GM12872 (cell line): ENCODE results near the gene OR51D1.

Experiments
- CTCF ChIP-seq: IDR thresholded peaks from 3 replicates; pipeline ENCODE4 v1.5.1; 2011; ENCODE audit warnings: low read depth, mild to moderate bottlenecking, low read length, moderate library complexity; ENCODE audit not compliant: insufficient read depth

The OR51D1 gene

DNA sequence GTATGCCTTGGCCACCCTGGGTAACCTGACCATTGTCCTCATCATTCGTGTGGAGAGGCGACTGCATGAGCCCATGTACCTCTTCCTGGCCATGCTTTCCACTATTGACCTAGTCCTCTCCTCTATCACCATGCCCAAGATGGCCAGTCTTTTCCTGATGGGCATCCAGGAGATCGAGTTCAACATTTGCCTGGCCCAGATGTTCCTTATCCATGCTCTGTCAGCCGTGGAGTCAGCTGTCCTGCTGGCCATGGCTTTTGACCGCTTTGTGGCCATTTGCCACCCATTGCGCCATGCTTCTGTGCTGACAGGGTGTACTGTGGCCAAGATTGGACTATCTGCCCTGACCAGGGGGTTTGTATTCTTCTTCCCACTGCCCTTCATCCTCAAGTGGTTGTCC is 2.7 kb downstream of the OR51D1 start:
- TF ChIP-seq CTCF, result no peak

DNA sequence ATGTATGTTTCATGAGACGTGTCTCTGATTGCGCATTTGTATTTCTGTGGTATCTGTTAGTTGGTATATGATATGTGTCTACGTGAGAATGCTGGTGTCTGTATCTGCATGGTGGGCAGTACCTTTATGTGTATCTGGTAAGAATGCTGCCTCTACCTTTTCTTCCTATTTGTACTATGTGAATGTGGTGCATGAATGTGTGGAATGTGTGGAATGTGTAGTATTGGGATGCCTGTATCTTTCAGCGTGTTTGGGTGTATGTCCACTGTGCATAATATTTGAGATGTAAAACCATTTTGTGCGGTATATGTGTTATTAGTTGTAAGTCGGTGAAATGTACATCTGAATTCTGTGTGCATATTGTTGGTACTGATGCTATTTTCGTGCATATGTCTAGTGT is 4.2 kb downstream of the OR51D1 start:
- TF ChIP-seq CTCF, result no peak

- no peak for TF ChIP-seq CTCF
These were observed 4.8 kb downstream of the OR51D1 start for GRCh38 chr11:4642043-4642442.

DNA sequence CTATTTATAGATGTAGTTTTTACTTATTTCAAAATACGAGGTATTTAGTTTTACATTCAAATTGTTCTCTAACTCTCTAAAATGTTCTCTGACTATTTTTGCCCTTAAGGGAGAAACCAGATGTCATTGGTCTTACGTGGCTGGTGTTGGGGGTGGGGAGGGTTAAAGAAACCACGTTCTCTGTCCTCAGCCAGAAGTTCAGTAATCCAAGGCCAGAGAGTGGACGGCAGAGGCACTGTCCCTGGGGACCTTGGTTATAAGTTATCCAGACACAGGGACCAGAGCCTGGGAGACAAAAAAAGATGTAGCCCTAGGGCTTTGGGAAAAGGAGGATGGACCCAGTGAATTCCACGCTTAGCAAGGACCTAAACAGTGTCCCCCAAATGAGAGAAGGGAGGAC is 5.8 kb downstream of the OR51D1 start:
- TF ChIP-seq CTCF, result no peak

DNA sequence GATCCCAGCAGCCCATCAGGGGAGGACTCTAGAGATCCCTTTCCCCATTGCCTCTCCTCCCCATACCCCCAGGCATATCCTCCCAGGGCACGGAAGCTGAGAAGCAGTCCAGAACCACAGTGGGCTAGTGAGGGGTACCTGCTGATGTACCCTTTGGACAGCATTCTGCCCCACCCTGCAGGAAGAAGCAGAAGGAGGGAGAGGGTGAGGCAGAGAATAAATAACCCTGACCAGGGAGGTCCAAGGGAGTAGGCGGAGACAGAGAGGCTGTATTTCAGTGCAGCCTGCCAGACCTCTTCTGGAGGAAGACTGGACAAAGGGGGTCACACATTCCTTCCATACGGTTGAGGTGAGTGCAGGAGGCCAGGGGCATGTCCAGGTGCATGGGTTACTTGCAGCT is 6.4 kb downstream of the OR51D1 start, which contains the start of gene OR51E1:
Gene OR51E1 (plus strand): TSS at position 301 of the 400 bp plus-strand sequence. CDS start 8,545 bp downstream, outside the sequence.
- TF ChIP-seq CTCF, result no peak

GRCh38 chr11:4644233-4644632 is 7.0 kb downstream of the OR51D1 start:
- no peak for TF ChIP-seq CTCF

DNA sequence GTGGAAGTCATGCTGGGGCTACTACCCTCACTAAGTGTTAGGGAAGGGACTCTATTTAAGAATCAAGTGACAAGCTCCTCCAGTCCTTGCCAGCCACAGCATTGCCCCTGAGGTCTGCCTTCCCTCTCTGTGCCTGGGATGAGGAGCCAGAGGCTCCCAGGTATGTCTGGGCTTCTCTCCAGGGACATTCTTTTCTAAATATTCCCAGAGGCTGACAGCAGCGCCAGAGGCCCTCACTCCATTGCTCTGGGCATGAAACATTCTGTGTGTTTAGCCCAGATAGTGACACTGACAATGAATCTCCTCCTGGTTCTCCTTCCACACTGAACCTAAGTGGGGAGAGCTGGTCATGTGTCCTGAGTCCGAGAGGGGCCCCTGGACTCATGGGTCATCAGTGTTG is 8.7 kb downstream of the OR51D1 start:
- no peak for TF ChIP-seq CTCF

- TF ChIP-seq CTCF, result no peak
These were observed 10.5 kb downstream of the OR51D1 start for GRCh38 chr11:4647766-4648165.
